Endodermal cell (in vitro differentiated cells): ENCODE data around the gene DUS2. TPM values are rescaled to one million over a fixed set of nuclear protein-coding genes. Genes with fewer than 3 reads are reported as not detected.
A peak's percentile ranks its signal among the peaks of the same experiment; 100 is the strongest.

ENCODE experiments used
- DNase-seq: peaks from one replicate; pipeline ENCODE4 v3.0.0-alpha.2; 2017
- H3K27ac ChIP-seq: 2 replicates; pipeline ENCODE4 v1.5.1; 2013; ENCODE audit warnings: mild to moderate bottlenecking, low read depth, low read length, moderate library complexity
- H3K27me3 ChIP-seq: 2 replicates; pipeline ENCODE4 v1.6.1; 2013; ENCODE audit warnings: mild to moderate bottlenecking, low read length, moderate library complexity; ENCODE audit not compliant: insufficient read depth, control insufficient read depth, poor library complexity, severe bottlenecking
- H3K36me3 ChIP-seq: 2 replicates; pipeline ENCODE4 v1.7.0; 2013; ENCODE audit warnings: mild to moderate bottlenecking, low read length, moderate library complexity; ENCODE audit not compliant: control insufficient read depth, insufficient read depth
- H3K4me1 ChIP-seq: one replicate; pipeline ENCODE4 v1.7.0; 2013; ENCODE audit warnings: low read length; ENCODE audit not compliant: control insufficient read depth, insufficient read depth
- H3K4me3 ChIP-seq: 2 replicates; pipeline ENCODE4 v1.5.1; 2013; ENCODE audit warnings: mild to moderate bottlenecking, low read length, moderate library complexity
- H3K9ac ChIP-seq: 2 replicates; pipeline ENCODE4 v1.6.1; 2013; ENCODE audit warnings: mild to moderate bottlenecking, low read length, moderate library complexity; ENCODE audit not compliant: poor library complexity, severe bottlenecking; ENCODE audit errors: extremely low read depth
- H3K9me3 ChIP-seq: 2 replicates; pipeline ENCODE4 v1.6.1; 2013; ENCODE audit warnings: mild to moderate bottlenecking, low read length, moderate library complexity; ENCODE audit not compliant: control insufficient read depth
- H3K27ac Mint-ChIP-seq: 2 replicates; pipeline ENCODE4 v1.8.0; 2020; ENCODE audit warnings: mixed read lengths
- H3K27me3 Mint-ChIP-seq: 2 replicates; pipeline ENCODE4 v1.8.0; 2021; ENCODE audit warnings: mild to moderate bottlenecking, mixed read lengths; ENCODE audit not compliant: insufficient read depth
- H3K36me3 Mint-ChIP-seq: 2 replicates; pipeline ENCODE4 v1.8.0; 2020; ENCODE audit warnings: low read depth, mixed read lengths
- H3K4me1 Mint-ChIP-seq: 2 replicates; pipeline ENCODE4 v1.8.0; 2020; ENCODE audit warnings: mixed read lengths
- H3K4me3 Mint-ChIP-seq: 2 replicates; pipeline ENCODE4 v1.8.0; 2020; ENCODE audit warnings: mild to moderate bottlenecking, moderate library complexity, mixed read lengths
- H3K9me3 Mint-ChIP-seq: 2 replicates; pipeline ENCODE4 v1.8.0; 2020; ENCODE audit warnings: mild to moderate bottlenecking, mixed read lengths
- CTCF ChIP-seq: fragments of 200-600 bp; sonication (generic); conservative IDR thresholded peaks from 2 replicates; pipeline ENCODE4 v1.5.0; 2021; ENCODE audit warnings: antibody characterized with exemption, mild to moderate bottlenecking
- WGBS, 2 experiments: methylation state at CpG; one replicate each; pipeline versions ENCODE4 v1.1.5 to v1.1.7; 2013; ENCODE audit warnings: missing lambda C conversion rate in 2 of 2, mixed read lengths in 1 of 2; ENCODE audit not compliant: insufficient coverage in 1 of 2, insufficient read length in 1 of 2; 5-methylcytosine and 5-hydroxymethylcytosine counted together
- total RNA-seq, 2 donors: library from RNA; stranded (reverse); fragmentation: NEBNext Ultra II Directional in 1 of 2; extraction: Animal tissue kit (Norgen Biotek cat#: 25700) in 1 of 2; gene quantifications; 2 replicates in 1 of 2; 3 replicates in 1 of 2; pipeline ENCODE4 v1.2.1, GENCODE V29; 2021

The DUS2 gene
- total RNA-seq, 2 donors from 2014 or later = 23.4 to 24.0 TPM

GRCh38 chr16:68097088-68097487 is 74.0 kb downstream of the DUS2 start:
- TF ChIP-seq CTCF = no peak
- H3K27me3 Mint-ChIP-seq = no peaks in the 10 kb centered on the region
- Histone ChIP-seq H3K36me3 (no peaks in the 10 kb centered on the region), H3K9me3 (no peaks in the 10 kb centered on the region), H3K4me1 (no peaks in the 10 kb centered on the region), H3K9ac (no peak overlapping the region), H3K27ac (no peak overlapping the region), H3K27me3 (no peaks in the 10 kb centered on the region), H3K4me3 (no peak overlapping the region)
- no peak overlapping the region for H3K4me3 Mint-ChIP-seq
- no peak overlapping the region for H3K27ac Mint-ChIP-seq
- peaks cover 5% of the 10 kb centered on the region for H3K4me1 Mint-ChIP-seq
- H3K36me3 Mint-ChIP-seq = peaks cover 5% of the 10 kb centered on the region
- DNase-seq = no peak
- no peaks in the 10 kb centered on the region for H3K9me3 Mint-ChIP-seq

- Histone ChIP-seq H3K4me3 (no peak overlapping the region), H3K27ac (no peak overlapping the region), H3K9me3 (no peaks in the 10 kb centered on the region), H3K36me3 (no peaks in the 10 kb centered on the region), H3K9ac (no peak overlapping the region), H3K27me3 (no peaks in the 10 kb centered on the region), H3K4me1 (no peaks in the 10 kb centered on the region)
- Mint-ChIP-seq H3K27me3 (no peaks in the 10 kb centered on the region), H3K36me3 (peaks cover 5% of the 10 kb centered on the region), H3K4me3 (no peak overlapping the region), H3K27ac (no peak overlapping the region), H3K4me1 (peaks cover 5% of the 10 kb centered on the region), H3K9me3 (no peaks in the 10 kb centered on the region)
- TF ChIP-seq CTCF = no peak
- no peak for DNase-seq
- 95% methylated on average over 2 of the region's 3 CpGs; no CpG with 5 or more reads in 1 of the 2 experiments for WGBS, 2 experiments
Observed at GRCh38 chr16:68097895-68098294, 74.8 kb downstream of the DUS2 start.

GRCh38 chr16:68100488-68100887 is 77.4 kb downstream of the DUS2 start:
- WGBS, 2 experiments = 90 to 100% methylated on average over 1 to 4 of the region's 4 CpGs
- H3K27ac Mint-ChIP-seq = no peak overlapping the region

More at GRCh38 chr16:68100488-68100887, 77.4 kb downstream of the DUS2 start:
- Mint-ChIP-seq H3K4me3 (no peak overlapping the region), H3K4me1 (peaks cover 8% of the 10 kb centered on the region), H3K36me3 (peaks cover 8% of the 10 kb centered on the region), H3K27me3 (no peaks in the 10 kb centered on the region), H3K9me3 (peaks cover 13% of the 10 kb centered on the region)
- Histone ChIP-seq H3K27me3 (no peaks in the 10 kb centered on the region), H3K4me1 (no peaks in the 10 kb centered on the region), H3K27ac (no peak overlapping the region), H3K36me3 (no peaks in the 10 kb centered on the region), H3K9me3 (peaks cover 12% of the 10 kb centered on the region), H3K4me3 (no peak overlapping the region), H3K9ac (no peak overlapping the region)
- DNase-seq = no peak
- peak; percentile 27 for TF ChIP-seq CTCF
